ENCODE results near the gene CMPK2.
"Not testable (repeated sequence)": the region's sequence is repeated elsewhere in the genome, so short reads cannot be mapped to it uniquely, and the experiment has no call there.

The CMPK2 gene

GRCh38 chr2:6865346-6866274 lies at the start of gene CMPK2:
Gene CMPK2, minus strand, starts transcription at chr2:6865907. Its CDS starts 211 bp downstream, at chr2:6865696.
- DNase-seq = peak; percentile 96 to 98 (median 96)

GRCh38 chr2:6915399-6915798 lies 49.7 kb upstream of the CMPK2 start:
- no peak for DNase-seq

DNA sequence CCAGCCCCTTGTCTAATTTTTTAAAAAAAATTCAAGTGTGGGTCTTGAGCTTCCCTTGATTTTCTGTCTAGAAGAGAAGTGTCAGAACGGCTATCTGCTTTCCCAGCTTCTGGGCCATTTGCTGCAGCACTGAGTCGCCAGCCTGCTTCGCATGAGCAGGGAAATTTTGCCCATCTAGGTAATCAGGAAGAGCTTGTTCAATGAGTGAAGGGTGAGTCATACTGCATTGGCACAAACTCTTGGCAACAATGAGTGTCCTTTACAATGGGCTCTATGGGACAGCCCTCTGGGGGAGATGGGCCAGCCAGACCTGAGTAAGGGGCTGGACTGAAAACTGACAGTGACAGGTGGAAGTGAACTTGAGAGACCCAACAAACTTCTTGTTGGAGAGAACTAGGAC lies 49.1 kb upstream of the CMPK2 start:
- DNase-seq = peak; percentile 44 to 72 (median 61)

DNA sequence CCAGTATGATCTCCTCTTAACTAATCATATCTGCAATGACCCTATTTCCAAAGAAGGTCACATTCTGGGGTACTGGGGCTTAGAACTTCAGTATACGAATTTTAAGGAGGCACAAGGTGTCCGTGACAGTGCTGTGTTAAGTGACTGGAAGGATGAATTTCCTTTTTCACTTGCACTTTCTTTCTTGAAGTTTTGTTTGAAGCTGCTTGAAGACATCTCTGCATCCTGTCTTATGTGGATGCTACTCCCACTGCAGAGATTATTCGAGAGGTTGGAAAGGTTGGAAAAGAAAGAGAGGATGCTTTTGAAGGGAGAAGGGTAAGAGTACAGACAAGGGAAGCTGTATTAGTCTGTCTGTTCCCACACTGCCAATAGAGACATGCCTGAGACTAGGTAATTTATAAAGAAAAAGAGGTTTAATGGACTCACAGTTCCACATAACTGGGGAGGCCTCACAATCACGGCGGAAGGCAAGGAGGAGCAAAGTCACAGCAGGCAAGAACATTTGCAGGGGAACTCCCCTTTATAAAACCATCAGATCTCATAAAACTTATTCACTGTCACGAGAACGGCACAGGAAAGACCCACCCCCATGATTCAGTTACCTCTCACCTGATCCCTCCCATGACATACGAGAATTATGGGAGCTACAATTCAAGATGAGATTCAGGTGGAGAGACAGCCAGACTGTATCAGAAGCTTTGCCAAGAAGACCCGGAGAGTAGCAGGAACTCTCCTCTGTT lies 47.9 kb upstream of the CMPK2 start:
- no peak for DNase-seq

DNA sequence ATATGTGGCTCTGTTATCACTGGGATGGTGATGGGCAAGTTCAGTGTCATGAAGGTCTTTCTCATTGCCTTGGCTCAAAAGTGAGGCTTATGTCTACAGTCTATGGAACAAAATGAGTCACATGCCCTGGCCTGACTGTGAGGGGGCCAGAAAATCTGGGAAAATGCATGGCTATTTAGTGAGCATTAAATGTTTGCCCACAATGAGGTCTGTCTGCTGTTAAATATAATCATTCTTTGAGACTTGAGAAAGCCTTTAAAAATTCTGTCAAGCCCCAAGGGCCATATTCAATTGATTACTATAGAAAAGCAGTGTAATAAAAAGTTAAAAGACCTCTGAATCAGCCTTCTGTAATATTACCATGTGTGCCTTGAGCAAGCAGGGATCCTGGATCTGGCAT lies 46.0 kb upstream of the CMPK2 start:
- DNase-seq = no peak

- DNase-seq = peak in 1 of 3 donors; percentile 15
These were observed 44.0 kb upstream of the CMPK2 start for GRCh38 chr2:6909431-6910385.

- no peak for DNase-seq
These were observed 42.6 kb upstream of the CMPK2 start for GRCh38 chr2:6908291-6908690.

DNA sequence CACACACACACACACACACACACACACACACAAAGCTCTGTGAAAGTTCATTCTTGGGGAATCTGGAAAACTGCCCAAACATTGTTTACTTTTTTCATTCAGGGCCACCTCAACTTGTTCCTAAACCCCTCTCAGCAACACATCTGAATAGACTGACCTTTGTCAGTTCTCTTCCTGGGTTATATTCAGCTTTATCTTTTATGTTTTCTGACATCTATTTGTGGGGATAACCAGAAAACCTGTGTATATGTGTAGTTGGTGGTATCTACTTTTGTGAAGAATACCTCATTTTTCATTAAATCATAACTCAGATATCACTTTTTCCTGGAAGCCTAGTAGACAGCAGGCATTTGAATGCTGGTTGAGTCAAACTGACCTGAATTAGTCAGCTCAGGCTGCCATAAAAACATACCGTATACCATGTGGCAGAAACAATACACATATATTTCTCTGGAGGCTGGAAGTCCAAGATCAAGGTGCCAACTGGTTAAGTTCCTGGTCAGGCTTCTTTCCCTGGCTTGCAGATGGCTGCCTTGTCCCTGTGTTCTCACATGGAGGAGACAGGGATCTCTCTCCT lies 40.5 kb upstream of the CMPK2 start:
- DNase-seq = no peak

- no peak for DNase-seq
These were observed 40.0 kb upstream of the CMPK2 start for GRCh38 chr2:6905668-6906067.

DNA sequence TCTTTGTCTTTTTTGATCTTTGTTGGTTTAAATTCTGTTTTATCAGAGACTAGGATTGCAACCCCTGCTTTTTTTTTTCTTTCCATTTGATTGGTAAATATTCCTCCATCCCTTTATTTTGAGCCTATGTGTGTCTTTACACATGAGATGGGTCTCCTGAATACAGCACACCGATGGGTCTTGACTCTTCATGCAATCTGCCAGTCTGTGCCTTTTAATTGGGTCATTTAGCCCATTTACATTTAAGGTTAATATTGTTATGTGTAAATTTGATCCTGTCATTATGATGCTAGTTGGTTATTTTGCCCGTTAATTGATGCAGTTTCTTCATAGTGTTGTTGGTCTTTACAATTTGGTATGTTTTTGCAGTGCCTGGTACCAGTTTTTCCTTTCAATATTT lies 36.9 kb upstream of the CMPK2 start:
- DNase-seq = not testable (repeated sequence)

DNA sequence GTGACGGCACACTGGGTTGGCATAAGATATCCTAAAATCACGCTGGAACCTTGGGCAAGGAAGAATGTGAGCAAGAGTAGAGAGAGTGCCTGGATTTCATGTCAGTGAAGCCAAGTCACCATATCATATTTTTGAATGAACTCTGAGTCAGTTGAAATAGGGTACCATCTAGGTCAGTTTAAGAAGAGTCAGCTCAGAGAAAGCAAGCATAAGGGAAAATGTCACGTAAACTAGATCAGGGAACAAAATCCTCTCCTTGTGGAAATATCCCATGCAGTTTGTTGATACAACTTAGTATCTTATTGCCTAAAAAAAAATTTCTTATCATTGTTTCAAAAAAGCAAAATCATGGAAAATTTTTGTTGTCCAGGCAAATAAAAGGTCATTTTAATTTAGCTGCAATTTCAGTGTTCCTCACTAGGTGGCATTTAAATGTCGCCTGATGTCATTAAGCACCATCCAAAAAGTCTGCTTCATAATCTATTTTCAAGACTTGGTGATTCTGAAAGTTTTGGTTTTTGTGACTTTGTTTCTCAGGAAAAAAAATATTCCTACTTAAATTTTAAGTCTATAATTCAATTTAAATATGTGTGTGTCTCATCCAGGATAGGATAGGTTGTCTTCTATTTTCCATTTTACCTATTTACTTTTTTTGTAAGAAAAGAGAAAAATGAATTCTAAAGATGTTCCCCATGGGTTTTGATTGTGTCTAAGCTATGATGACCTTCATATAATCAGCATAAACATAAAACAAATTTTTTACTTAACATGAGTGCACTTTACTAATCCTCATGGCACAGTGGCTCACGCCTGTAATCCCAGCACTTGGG lies 31.4 kb upstream of the CMPK2 start:
- peak; percentile 56 to 75 (median 74) for DNase-seq

DNA sequence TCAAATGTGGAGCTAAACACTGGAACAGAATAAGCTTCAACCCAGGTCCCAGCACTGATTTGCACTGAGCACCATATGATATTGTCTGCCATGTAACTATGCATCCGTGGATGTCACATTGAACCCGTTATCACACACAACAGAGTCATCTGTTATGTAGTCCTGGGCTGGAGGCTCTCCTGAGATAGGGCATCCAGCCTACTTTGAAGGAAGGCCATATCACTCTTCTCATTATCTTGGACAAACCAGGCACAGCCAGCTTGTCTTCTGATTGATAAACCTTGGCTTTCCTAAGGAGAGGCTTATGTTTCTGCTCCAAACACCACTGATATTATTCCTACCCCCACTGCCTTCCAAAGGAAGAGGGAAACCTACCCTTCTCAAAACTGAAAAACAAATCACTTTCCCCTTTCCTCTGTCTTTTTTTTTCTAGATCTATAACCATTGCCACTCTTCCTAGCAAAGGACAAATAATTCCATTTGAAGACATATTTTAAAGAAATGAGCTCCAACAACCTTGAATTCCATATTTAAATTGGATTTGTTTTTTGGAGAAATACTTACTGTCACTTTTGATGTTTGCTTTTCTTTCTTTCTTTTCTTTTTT lies 28.3 kb upstream of the CMPK2 start:
- no peak for DNase-seq

GRCh38 chr2:6888724-6889123 lies 23.0 kb upstream of the CMPK2 start:
- DNase-seq = no peak

DNA sequence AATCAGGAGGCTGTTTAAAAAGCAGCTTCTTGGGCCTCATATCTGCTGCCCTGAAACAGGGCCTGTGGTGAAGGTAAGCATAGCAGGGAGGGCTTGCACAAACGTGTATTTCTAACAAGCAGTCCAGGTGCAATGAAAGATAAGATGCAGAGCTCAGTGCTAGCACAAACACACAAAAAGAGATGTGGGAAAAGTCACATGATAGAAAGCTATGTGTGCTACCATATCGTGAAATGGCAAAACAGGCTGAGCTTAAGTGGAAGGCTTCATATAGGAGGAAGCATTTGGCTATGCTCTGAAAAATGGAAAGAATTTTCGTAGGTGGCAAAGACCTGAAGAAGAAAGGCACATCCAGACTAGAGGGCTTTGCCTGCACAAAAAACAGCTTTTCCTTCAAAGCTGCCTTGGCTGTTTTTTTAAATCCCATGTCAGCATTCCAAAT lies 22.1 kb upstream of the CMPK2 start:
- no peak for DNase-seq

DNA sequence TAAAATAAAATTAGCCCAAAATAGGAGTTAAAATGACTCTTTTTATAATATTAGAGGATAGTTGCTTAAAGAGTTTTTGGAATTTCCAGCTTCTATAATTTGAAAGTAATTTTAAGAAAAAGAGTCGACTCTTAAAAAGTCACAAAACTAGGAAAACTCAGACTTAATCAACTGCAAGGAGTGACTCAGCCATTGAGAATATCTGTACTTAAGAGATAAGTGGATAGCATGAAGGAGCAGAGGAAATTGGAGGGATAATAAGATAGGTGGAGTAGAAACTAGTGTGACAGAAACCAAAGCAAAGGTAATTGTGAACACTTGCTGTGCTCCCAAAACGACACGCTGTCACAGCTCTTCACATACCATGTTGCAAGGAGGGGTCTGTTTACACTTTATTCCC lies 20.3 kb upstream of the CMPK2 start:
- DNase-seq = peak in 1 of 3 donors; percentile 19

GRCh38 chr2:6885551-6885950 lies 19.8 kb upstream of the CMPK2 start:
- no peak for DNase-seq

GRCh38 chr2:6883448-6884122 lies 17.9 kb upstream of the CMPK2 start:
- no peak for DNase-seq

- no peak for DNase-seq
These were observed 15.8 kb upstream of the CMPK2 start for GRCh38 chr2:6881516-6881915.

- no peak for DNase-seq
These were observed 15.3 kb upstream of the CMPK2 start for GRCh38 chr2:6881046-6881445.

DNA sequence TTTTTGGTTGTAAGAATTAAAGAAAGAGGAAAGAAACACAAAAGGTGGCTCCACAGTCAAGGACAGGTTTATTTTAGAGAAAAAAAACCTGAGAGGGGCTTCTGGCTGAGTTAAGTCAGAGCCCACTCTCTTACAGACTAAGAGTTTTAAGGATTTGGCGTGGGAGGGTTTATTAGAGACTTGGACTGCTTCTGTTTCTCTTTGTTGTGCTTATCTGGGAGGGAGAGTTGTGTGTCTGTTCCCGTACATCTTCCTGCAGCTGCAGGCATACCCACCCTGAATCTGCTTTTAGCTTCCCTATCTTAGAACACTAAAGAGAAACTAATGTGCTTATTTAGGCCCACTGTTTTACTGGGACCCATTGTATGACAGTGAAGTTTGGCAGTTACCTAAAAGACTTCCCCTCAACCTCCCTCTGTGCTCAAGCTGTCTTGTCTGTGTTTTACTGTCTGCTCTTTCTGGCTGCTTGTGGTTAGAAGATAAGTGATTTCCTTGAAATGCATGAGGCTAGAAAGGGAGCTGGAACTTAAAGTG lies 14.6 kb upstream of the CMPK2 start:
- no peak for DNase-seq
